K562 (cell line): ENCODE data around the gene OR51G1. TPM values are rescaled to one million over a fixed set of nuclear protein-coding genes. Genes with fewer than 3 reads are reported as not detected.

Experiments
- BMI1 ChIP-seq: fragments of 150-350 bp; IDR thresholded peaks from 2 replicates; pipeline ENCODE4 v1.6.1; 2014; ENCODE audit warnings: low read length
- IRF2 ChIP-seq: sonication (generic); formaldehyde crosslinking; IDR thresholded peaks from 2 replicates; pipeline ENCODE4 v1.8.1; 2022; ENCODE audit warnings: mild to moderate bottlenecking, missing genetic modification reagents
- SMARCA4 ChIP-seq: fragments of 450-650 bp; IDR thresholded peaks from 2 replicates; pipeline ENCODE4 v1.6.1; 2016
- SNRNP70 ChIP-seq: fragments of 200-400 bp; formaldehyde crosslinking; optimal IDR thresholded peaks from 2 replicates; pipeline ENCODE3; 2017; ENCODE audit warnings: low read depth, low read length
- ZNF3 ChIP-seq: fragments of 250-450 bp; sonication (Bioruptor Pico); IDR thresholded peaks from 2 replicates; pipeline ENCODE4 v1.5.0; 2021; ENCODE audit warnings: mild to moderate bottlenecking, moderate library complexity
- ZNF347 ChIP-seq: fragments of 450-650 bp; formaldehyde crosslinking; IDR thresholded peaks from 2 replicates; pipeline ENCODE4 v1.4.0; 2020; ENCODE audit warnings: low read depth, mild to moderate bottlenecking, moderate library complexity
- polyA plus RNA-seq, 8 experiments: library from polyadenylated mRNA; depleted of rRNA in 4 of 8; stranded (reverse) in 5 of 8; unstranded in 3 of 8; fragments of >200 nt; fragmentation: Nextera tagmentation in 2 of 8; fragmentation: Illumina TruSeq in 1 of 8; extraction: Ambion mirVana in 2 of 8; extraction: Trizol in 1 of 8; gene quantifications; 2 replicates each; pipeline versions ENCODE4 v1.2.1 to v1.2.3, GENCODE V29; 2011 to 2014; ENCODE audit warnings: inconsistent platforms in 1 of 8, missing spikeins in 1 of 8
- total RNA-seq, 7 experiments: library from RNA; depleted of rRNA in 6 of 7; stranded (reverse); fragments of >200 nt in 6 of 7; fragmentation: Illumina TruSeq in 2 of 7; extraction: Trizol in 2 of 7; gene quantifications; 2 replicates each; pipeline versions ENCODE4 v1.2.1 to v1.2.3, GENCODE V29; 2011 to 2021; ENCODE audit warnings: low replicate concordance in 1 of 7
- TF ChIP-seq, protein P1 (sequence below): sonication (generic); formaldehyde crosslinking; IDR thresholded peaks from 2 replicates; pipeline ENCODE4 v1.8.0; 2022; ENCODE audit warnings: mild to moderate bottlenecking, missing genetic modification reagents
- TF ChIP-seq, protein P2 (sequence below), 2 experiments: fragments of 450-650 bp in 1 of 2; sonication (generic) in 1 of 2; formaldehyde crosslinking; conservative IDR thresholded peaks; 2 replicates each; pipeline versions ENCODE4 v1.4.0 to v1.8.1; 2020 to 2022; ENCODE audit warnings: mild to moderate bottlenecking in 1 of 2, missing genetic modification reagents in 1 of 2
- TF ChIP-seq, protein P3 (sequence below): fragments of 200-800 bp; sonication (Bioruptor generic); IDR thresholded peaks from 2 replicates; pipeline ENCODE4 v1.6.1; 2016; ENCODE audit warnings: missing genetic modification characterization, missing compliant biosample characterization

OR51G1 gene
- total and polyA plus RNA-seq, 9 of the 15 experiments (the other 6 are each of a cell fraction or from before 2014, with no cell fraction given): not detected

DNA sequence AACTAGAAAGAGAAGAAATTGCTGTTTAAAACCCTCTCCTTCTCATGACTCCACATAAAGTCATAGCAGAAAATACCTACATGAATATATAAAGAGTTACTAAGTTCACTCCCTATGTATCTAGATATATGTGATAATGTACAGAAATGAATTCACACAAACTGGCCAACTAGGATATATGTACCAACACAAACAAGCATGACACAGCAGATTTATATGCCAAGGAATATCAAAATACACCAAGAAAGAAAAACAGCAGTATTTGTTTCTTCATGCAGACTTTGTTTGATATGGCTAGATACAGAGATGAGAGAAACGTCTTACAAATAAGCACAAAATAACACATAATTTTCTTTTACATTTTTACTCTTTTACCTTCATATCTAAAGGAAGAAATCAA is 1.8 kb downstream of the OR51G1 start (continued):
- TF ChIP-seq, protein P1, sequence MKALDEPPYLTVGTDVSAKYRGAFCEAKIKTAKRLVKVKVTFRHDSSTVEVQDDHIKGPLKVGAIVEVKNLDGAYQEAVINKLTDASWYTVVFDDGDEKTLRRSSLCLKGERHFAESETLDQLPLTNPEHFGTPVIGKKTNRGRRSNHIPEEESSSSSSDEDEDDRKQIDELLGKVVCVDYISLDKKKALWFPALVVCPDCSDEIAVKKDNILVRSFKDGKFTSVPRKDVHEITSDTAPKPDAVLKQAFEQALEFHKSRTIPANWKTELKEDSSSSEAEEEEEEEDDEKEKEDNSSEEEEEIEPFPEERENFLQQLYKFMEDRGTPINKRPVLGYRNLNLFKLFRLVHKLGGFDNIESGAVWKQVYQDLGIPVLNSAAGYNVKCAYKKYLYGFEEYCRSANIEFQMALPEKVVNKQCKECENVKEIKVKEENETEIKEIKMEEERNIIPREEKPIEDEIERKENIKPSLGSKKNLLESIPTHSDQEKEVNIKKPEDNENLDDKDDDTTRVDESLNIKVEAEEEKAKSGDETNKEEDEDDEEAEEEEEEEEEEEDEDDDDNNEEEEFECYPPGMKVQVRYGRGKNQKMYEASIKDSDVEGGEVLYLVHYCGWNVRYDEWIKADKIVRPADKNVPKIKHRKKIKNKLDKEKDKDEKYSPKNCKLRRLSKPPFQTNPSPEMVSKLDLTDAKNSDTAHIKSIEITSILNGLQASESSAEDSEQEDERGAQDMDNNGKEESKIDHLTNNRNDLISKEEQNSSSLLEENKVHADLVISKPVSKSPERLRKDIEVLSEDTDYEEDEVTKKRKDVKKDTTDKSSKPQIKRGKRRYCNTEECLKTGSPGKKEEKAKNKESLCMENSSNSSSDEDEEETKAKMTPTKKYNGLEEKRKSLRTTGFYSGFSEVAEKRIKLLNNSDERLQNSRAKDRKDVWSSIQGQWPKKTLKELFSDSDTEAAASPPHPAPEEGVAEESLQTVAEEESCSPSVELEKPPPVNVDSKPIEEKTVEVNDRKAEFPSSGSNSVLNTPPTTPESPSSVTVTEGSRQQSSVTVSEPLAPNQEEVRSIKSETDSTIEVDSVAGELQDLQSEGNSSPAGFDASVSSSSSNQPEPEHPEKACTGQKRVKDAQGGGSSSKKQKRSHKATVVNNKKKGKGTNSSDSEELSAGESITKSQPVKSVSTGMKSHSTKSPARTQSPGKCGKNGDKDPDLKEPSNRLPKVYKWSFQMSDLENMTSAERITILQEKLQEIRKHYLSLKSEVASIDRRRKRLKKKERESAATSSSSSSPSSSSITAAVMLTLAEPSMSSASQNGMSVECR: no peak
- no peak for TF ChIP-seq SNRNP70
- TF ChIP-seq, protein P2, sequence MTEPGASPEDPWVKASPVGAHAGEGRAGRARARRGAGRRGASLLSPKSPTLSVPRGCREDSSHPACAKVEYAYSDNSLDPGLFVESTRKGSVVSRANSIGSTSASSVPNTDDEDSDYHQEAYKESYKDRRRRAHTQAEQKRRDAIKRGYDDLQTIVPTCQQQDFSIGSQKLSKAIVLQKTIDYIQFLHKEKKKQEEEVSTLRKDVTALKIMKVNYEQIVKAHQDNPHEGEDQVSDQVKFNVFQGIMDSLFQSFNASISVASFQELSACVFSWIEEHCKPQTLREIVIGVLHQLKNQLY (CRISPR knock-in tag; conservative IDR thresholded peaks at IDR 0.05): no peak
- TF ChIP-seq IRF2 (CRISPR knock-in tag): no peak
- TF ChIP-seq ZNF3: no peak
- no peak for TF ChIP-seq BMI1
- TF ChIP-seq, protein P3, sequence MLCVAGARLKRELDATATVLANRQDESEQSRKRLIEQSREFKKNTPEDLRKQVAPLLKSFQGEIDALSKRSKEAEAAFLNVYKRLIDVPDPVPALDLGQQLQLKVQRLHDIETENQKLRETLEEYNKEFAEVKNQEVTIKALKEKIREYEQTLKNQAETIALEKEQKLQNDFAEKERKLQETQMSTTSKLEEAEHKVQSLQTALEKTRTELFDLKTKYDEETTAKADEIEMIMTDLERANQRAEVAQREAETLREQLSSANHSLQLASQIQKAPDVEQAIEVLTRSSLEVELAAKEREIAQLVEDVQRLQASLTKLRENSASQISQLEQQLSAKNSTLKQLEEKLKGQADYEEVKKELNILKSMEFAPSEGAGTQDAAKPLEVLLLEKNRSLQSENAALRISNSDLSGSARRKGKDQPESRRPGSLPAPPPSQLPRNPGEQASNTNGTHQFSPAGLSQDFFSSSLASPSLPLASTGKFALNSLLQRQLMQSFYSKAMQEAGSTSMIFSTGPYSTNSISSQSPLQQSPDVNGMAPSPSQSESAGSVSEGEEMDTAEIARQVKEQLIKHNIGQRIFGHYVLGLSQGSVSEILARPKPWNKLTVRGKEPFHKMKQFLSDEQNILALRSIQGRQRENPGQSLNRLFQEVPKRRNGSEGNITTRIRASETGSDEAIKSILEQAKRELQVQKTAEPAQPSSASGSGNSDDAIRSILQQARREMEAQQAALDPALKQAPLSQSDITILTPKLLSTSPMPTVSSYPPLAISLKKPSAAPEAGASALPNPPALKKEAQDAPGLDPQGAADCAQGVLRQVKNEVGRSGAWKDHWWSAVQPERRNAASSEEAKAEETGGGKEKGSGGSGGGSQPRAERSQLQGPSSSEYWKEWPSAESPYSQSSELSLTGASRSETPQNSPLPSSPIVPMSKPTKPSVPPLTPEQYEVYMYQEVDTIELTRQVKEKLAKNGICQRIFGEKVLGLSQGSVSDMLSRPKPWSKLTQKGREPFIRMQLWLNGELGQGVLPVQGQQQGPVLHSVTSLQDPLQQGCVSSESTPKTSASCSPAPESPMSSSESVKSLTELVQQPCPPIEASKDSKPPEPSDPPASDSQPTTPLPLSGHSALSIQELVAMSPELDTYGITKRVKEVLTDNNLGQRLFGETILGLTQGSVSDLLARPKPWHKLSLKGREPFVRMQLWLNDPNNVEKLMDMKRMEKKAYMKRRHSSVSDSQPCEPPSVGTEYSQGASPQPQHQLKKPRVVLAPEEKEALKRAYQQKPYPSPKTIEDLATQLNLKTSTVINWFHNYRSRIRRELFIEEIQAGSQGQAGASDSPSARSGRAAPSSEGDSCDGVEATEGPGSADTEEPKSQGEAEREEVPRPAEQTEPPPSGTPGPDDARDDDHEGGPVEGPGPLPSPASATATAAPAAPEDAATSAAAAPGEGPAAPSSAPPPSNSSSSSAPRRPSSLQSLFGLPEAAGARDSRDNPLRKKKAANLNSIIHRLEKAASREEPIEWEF (CRISPR knock-in tag): no peak
- TF ChIP-seq SMARCA4: no peak
- TF ChIP-seq ZNF347 (CRISPR knock-in tag): no peak
